Measurements from ENCODE around the gene SLX9. TPM values are rescaled to one million over a fixed set of nuclear protein-coding genes. Genes with fewer than 3 reads are reported as not detected.

The SLX9 gene
- total and polyA plus RNA-seq, 12 donors: 11.1 to 45.3 (median 23.7) TPM

GRCh38 chr21:45009616-45010015, 69.8 kb downstream of the SLX9 start:
- H3K36me3 ChIP-seq (replicated peaks in 1 of 2): no peaks in the 10 kb centered on the region
- H3K4me1 ChIP-seq (replicated peaks in 1 of 2): no peaks in the 10 kb centered on the region
- no peaks in the 10 kb centered on the region for H3K9me3 ChIP-seq (replicated peaks in 1 of 3)
- no peak for DNase-seq
- H3K27me3 ChIP-seq: no peaks in the 10 kb centered on the region
- no peak overlapping the region for H3K27ac ChIP-seq
- intact Hi-C loops (cut with DNase I): loop anchor here in 1 of 2 donors (10.0 kb wide), 1 partner anchor 65 kb away; the partner anchor contains the start of gene ADARB1
- TF ChIP-seq CTCF (IDR thresholded peaks at IDR 0.05) (no peak), POLR2A (IDR thresholded peaks at IDR 0.05) (no peak)
- no peak overlapping the region for H3K4me3 ChIP-seq
- 87 to 90% (median 88%) methylated on average over 5 of the region's 5 CpGs for WGBS, 4 donors

- no peak overlapping the region for H3K4me3 ChIP-seq
- H3K36me3 ChIP-seq (replicated peaks in 1 of 2): no peaks in the 10 kb centered on the region
- TF ChIP-seq CTCF (IDR thresholded peaks at IDR 0.05) (no peak), POLR2A (IDR thresholded peaks at IDR 0.05) (no peak)
- no peaks in the 10 kb centered on the region for H3K9me3 ChIP-seq (replicated peaks in 1 of 3)
- peak in 1 of 7 donors; percentile 7 for DNase-seq
- no peak overlapping the region for H3K27ac ChIP-seq
- intact Hi-C loops (cut with DNase I): loop anchor here in 1 of 2 donors (10.0 kb wide), 1 partner anchor 65 kb away; the partner anchor contains the start of gene ADARB1
- no peaks in the 10 kb centered on the region for H3K27me3 ChIP-seq
- no peaks in the 10 kb centered on the region for H3K4me1 ChIP-seq (replicated peaks in 1 of 2)
- 74 to 81% (median 76%) methylated on average over 3 of the region's 3 CpGs for WGBS, 4 donors
Observed at GRCh38 chr21:45010096-45010495, 70.3 kb downstream of the SLX9 start.

- no peaks in the 10 kb centered on the region for H3K9me3 ChIP-seq (replicated peaks in 1 of 3)
- H3K36me3 ChIP-seq (replicated peaks in 1 of 2): no peaks in the 10 kb centered on the region
- no peak overlapping the region for H3K4me3 ChIP-seq
- TF ChIP-seq CTCF (IDR thresholded peaks at IDR 0.05): no peak
- TF ChIP-seq POLR2A (IDR thresholded peaks at IDR 0.05): no peak
- H3K27ac ChIP-seq: no peak overlapping the region
- no peaks in the 10 kb centered on the region for H3K4me1 ChIP-seq (replicated peaks in 1 of 2)
- peak in 1 of 7 donors; percentile 10 for DNase-seq
- 93 to 97% (median 94%) methylated on average over 11 to 12 of the region's 12 CpGs for WGBS, 4 donors
- intact Hi-C loops (cut with DNase I): loop anchor here in 1 of 2 donors (10.0 kb wide), 1 partner anchor 64 kb away; the partner anchor contains the start of gene ADARB1
- no peaks in the 10 kb centered on the region for H3K27me3 ChIP-seq
Observed at GRCh38 chr21:45010860-45011259, 71.0 kb downstream of the SLX9 start.

GRCh38 chr21:45011426-45011825, 71.6 kb downstream of the SLX9 start:
- no peaks in the 10 kb centered on the region for H3K4me1 ChIP-seq (replicated peaks in 1 of 2)
- no peak overlapping the region for H3K4me3 ChIP-seq
- 92 to 96% (median 95%) methylated on average over 11 to 18 of the region's 18 CpGs for WGBS, 4 donors
- intact Hi-C loops (cut with DNase I): loop anchor here in 1 of 2 donors (10.0 kb wide), 1 partner anchor 63 kb away; the partner anchor contains the start of gene ADARB1
- no peaks in the 10 kb centered on the region for H3K36me3 ChIP-seq (replicated peaks in 1 of 2)
- peak in 2 of 7 donors; percentile 3 to 8 for DNase-seq
- no peaks in the 10 kb centered on the region for H3K27me3 ChIP-seq
- TF ChIP-seq CTCF (IDR thresholded peaks at IDR 0.05): no peak
- TF ChIP-seq POLR2A (IDR thresholded peaks at IDR 0.05): no peak
- H3K27ac ChIP-seq: no peak overlapping the region
- no peaks in the 10 kb centered on the region for H3K9me3 ChIP-seq (replicated peaks in 1 of 3)
